GM19035 (cell line): ENCODE results near the gene RANBP3.
A peak's percentile ranks its signal among the peaks of the same experiment; 100 is the strongest.
"Not testable (repeated sequence)": the region's sequence is repeated elsewhere in the genome, so short reads cannot be mapped to it uniquely, and the experiment has no call there.

Experiments
- ATAC-seq: cut with Tn5 transposase; IDR thresholded peaks from one replicate; pipeline ENCODE4 v1.9.1; 2021; ENCODE audit not compliant: unreplicated experiment

Gene RANBP3

DNA sequence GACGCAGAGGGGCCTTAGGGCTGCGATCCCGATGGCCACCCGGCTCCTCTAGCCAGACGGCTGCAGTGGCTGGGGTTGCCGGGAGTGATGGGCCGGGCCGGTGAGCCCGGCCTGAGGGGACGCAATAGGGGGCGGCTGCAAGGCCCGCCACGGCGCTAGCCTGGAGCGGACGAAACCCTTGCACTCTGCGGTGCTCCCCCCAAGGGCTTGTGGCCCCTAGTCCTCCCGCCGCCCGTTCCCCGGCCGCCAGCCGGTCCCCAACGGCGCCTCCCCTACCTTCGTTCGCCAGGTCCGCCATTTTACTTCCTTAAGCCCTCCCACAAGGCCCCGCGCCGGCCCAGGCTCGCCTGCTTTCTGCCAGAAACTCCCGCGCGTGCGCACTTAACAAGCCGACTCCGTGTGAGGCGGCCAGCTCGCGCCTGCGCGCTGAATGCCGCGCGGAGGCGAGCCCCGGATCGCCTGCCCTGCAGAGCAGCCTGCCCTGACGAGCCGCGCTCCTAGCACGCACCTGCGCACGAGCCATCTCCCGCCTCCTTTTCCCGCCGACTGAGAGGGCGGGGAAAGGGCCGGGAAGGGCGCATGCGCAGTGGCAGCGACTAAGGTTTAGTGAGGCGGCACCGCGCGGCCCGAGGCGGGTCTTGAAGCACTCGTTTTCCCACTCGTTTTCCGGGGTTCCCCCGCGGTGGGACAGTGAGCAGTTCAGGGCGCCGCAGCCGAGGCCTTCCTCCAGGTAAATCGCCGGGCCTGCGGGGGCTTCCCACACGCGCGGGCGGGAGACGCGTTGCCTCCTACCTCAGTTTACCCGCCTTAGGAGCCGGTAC lies at the start of gene RANBP3:
RANBP3 (minus strand) TSS at position 356 of the 821 bp plus-strand sequence; CDS start at position 298, 58 bp downstream.
- ATAC-seq: peak; percentile 91

DNA sequence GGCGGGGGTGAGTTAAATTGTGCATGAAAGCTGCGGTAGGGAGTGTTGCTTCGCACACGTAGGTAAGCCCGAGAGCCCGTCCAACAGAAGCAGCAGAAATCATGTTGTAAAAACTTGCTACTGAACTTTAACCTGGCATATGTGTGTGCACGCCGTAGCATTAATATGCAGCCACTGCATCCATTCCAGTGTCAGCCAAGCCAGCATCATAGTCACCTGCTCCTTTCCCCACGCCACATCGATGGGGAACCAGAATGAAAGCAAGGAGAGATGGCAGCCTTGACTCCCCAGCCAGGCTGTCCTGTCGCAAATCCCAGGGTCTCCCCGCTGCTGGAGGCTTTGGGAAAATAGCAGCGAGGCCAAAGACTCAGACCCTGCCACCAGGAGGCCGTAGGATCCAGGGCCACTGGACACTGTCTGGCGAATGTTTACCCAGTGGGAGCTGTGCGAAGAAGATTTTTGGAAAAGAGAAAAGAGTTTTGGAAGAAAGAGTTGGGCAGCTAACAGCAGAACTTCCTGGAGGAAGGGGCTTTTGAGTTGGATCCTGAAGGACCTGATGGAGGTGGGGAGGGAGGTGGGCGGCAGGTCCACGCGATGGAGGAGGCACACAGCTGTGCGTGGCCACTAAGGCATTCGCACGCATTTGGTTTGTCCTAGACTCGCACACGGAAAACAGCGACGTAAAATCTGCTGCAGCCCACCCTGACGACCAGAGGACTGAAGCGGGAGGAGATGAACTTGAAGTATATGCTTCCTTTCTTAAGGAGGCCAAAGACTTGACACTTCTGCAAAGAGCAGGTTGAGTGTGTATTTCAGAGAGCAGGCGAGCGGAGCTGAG lies 48.7 kb upstream of the RANBP3 start:
- ATAC-seq: no peak

- not testable (repeated sequence) for ATAC-seq
These were observed 46.8 kb upstream of the RANBP3 start for GRCh38 chr19:6024756-6025155.

- ATAC-seq: no peak
These were observed 46.0 kb upstream of the RANBP3 start for GRCh38 chr19:6023936-6024335.

- no peak for ATAC-seq
These were observed 45.2 kb upstream of the RANBP3 start for GRCh38 chr19:6023085-6023682.

DNA sequence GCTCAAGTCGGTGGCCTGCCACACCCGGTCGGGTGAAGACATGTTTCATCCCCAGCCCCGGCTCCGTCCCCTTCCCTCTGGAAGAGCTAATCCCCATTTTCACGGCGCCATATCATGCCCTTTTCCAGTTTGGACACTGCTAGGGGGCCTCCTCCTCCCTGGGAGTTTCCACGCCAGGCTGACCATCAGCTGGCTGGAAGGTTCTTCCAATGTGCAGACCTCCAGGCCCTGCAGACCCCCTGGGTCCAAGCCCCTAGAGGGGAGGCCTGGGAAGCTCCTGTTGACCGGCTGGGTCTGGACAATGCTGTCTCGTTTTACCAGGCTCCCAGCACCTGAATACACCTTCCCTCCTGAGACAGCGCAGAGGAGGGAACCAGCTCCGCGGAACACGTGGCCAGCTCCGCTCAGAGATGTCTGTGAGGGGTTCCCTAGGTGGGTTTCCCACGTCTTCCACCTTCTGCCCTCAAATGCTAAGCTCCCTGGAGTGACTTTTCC lies 44.7 kb upstream of the RANBP3 start:
- ATAC-seq: no peak

DNA sequence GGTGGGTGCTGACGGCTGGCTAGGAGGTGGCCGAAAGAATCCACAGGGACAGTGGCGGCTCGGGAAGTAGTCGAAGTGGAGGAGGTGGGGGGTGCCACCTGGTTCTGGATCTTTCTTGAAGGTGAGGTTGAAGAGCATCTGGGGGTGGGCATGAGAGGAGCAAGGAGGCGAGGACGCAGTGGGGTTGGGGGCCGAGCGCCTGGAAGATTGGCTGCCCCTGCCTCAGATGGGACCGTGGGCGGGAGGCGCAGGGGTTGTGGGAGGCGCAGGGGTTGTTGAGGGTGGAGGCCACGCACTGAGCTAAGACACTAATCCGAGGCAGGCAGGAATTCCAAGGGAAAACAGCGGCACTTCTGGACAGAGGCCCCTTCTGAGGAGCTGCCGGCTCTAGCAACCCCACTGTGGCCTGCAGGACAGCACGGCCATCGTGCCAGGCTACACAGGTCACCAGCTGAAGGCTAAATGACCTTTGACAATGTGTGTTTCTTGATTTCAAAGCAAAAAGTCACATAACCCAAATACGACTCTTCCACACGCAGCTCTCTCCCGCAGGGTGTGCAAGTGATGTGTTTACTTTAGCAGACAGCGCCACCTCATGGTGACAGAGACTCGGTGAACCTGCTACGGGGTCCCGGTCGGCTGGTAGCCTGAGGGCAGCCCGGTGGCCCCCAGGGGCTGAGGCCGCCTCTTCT lies 44.1 kb upstream of the RANBP3 start:
- no peak for ATAC-seq

DNA sequence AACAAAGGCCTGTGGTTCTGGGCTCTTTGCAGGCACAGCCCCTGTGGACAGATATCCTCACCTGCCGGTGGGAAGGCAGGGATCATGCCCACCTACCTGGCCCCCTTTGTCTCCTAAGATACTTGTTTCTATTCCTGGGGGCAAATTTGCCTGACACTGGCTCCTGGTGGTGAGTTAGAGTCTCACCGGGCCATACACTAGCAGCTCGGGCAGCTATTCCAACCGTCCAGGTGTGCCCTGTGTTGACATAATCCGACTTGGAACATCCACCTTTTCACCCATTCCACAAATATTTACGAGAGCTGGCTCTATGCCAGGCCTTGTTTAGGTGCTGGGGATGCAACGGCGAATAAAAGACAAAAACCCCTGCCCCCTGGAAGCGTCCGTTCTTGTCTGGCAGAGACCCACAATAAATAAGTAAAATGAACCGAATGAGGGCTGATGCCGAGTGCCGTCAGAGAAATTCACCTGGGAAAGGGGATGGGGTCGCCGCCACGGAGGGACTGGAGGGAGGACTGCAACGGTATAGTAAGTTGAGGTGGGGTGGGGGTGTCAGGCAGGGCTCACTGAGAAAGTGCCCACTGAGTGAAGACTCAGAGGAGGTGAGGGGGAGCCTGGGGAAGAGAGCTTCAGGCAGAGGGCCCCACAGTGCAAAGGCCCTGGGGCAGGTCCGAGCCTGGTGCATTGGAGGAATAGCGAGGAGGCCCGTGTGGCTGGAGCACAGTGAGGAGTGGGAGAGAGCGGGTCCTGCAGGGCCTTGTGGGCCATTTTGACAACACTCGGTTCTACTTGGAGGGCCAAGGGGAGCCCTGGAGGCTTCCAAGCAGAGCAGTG lies 43.2 kb upstream of the RANBP3 start:
- no peak for ATAC-seq

DNA sequence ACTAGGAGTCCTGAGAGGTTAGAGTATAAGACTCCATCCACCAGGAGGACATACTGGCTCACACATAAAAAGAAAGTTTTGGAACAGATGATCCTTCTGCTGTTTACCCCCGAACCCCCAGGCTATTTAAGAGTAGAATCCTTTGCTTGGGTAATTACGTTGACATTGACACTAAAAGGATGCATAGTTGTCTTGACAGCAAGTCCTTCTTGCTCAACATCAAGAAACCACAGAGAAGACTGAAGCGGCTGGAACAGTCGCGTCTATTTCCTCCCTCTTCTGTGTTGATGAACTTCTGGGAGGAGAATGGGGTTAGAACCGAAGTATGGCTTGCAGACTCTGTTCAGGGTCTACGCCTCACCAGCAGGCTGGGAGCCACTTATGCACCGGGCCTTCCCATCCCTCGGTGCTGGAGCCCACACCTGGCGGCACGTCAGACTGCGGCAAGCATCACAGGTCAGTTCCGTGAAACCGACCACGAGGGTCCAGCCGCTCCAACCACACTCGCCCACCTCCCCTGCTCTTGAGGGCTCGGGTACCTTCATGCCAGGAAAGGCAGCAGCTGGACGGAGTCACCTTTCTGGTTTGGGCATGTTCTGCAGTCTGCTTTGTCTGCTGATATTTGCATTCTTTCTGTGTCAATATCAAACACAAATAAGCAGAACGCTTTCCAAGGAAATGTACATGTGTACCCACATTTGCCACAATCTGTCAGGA lies 42.4 kb upstream of the RANBP3 start:
- ATAC-seq: no peak

GRCh38 chr19:6018786-6019185 lies 40.8 kb upstream of the RANBP3 start:
- no peak for ATAC-seq

DNA sequence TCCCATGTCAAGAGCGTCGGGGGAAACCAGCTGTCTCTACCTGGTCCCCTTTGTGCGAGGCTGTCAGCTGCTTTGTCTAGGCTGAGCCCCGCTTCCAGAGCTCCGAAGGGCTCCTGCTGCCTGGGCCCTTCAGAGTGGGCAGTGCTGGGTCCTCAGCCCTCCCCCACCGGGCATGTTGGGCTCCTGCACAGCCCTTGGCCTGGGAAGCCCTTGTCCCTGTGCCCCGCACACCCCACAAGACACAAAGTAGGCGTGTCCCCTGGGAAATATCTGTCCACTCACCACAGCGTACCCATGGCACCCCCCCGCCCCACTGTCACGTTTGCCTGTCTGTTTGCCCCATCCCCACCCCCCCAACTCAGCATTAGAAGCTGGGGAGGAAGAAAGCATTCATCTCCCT lies 39.6 kb upstream of the RANBP3 start:
- no peak for ATAC-seq

- no peak for ATAC-seq
These were observed 38.1 kb upstream of the RANBP3 start for GRCh38 chr19:6015841-6016545.

GRCh38 chr19:6014551-6015135 lies 36.7 kb upstream of the RANBP3 start:
- ATAC-seq: no peak

DNA sequence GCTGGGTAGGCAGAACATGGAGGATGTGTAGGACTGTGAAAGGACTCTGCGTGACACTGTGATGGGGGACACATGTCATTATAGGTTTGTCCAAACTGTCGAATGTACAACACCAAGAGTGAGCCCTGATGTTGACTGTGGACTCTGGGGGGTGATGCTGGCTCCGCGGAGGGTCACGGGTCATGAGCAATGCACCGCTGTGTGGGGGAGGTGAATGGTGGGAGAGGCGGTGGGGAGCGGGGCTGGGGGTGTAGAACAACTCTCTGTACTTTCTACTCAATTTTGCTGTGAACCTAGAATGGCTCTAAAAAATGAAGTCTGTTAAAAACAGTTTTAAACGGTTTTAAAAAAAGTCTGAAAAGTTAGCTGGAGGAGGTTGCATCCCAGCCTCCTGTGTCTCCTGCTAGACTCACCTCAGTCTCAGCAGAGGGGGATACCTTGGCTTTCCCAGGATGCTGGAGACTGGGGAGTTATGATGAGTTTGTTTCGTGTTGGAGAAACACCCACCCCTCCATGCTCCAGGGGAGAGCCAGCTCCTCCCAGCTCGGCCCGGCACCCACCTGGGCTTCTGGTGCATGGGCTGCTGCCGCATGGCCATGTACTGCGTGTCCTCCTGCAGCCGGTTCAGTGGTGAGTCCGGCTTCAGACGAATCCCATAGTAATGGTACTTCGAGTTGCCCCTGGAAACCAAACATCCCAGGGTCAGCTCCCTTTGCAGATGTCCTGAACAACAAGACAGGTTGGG lies 34.7 kb upstream of the RANBP3 start:
- no peak for ATAC-seq

DNA sequence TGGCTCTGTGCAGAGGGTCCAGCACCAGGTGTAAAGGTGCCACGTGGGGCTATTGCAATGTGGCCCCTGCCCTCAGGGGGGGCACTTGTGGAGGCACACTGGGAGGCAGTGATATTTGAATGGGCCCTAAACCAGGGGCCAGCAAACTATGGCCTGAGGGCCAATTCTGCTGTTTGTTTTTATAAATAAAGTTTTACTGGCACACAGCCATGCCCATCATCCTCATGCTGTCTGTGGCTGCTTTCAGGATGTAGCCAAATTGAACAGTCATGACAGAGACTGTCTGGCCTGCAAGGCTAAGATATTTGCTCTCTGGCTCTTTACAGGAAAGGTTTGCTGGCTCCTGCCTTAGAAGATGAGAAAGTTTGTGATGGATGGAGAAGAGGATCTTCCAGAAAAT lies 33.9 kb upstream of the RANBP3 start:
- ATAC-seq: no peak

DNA sequence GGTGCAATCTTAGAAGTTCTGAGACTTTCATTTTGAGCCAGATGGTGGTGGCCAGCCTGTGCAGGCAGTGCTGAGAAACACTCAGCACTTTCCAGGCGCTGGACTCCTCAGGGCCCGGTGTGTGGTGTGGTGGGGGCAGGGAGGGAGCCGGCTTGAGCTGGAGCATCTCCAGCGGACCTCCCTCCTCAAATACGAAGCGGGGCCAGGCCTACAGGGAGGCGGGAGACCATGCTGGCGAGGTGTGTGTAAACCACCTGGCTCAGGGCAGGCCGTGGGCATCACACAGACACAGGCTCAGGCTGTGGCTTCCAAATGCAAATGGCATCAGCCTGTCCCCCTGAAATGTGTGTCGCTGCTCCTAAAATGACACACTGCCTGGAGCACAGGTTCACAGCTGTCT lies 33.3 kb upstream of the RANBP3 start:
- ATAC-seq: no peak

DNA sequence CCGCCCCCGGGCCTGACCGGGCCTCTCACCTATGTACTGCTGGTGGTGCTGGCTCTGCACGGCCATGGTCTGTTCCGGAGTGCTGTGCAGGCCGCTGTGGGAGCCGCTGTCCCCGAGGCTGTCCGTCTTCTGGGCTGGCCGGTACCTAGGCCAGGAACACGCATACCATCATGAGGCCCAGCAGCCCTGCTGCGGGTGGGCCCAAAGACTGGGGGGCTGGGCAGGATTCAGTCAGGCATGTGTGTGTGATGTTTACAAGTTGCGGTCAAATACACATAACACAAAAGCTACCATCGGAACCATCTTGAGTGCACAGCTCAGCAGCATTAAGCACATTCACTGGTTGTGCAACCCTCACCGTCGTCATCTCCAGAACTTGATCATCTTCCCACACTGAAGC lies 32.2 kb upstream of the RANBP3 start:
- no peak for ATAC-seq

DNA sequence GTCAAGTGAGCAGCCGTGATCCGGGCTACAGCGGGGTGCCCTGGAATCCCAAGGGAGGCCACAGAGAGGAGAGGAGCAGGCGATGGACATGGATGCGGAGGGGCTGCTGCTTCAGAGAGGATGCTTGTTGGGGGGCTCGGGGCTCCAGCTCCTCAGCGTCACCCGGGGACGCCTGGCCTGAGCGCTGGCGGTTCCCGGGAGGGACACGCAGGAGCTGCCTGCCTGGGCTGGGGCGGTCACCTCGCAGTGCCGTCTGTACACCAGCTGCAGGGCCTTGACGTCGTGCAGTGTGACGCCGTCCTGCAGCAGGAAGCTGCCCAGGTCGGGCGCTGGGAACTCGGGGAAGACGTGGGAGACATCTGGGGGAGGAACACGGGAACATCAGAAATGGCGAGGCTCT lies 29.9 kb upstream of the RANBP3 start:
- no peak for ATAC-seq
